OCI-LY1 (cell line): ENCODE results near the gene ITGB8.
A peak's percentile ranks its signal among the peaks of the same experiment; 100 is the strongest.
"Not testable (repeated sequence)": the region's sequence is repeated elsewhere in the genome, so short reads cannot be mapped to it uniquely, and the experiment has no call there.

Source experiments
- H2AFZ ChIP-seq: fragments of 200-600 bp; sonication (generic), shearing (Covaris generic); 2 replicates; pipeline ENCODE4 v1.6.0; 2014; ENCODE audit warnings: antibody characterized with exemption, mild to moderate bottlenecking, low read length
- H3F3A ChIP-seq: fragments of 200-600 bp; sonication (generic), shearing (Covaris generic); 2 replicates; pipeline ENCODE4 v1.6.0; 2014; ENCODE audit warnings: mild to moderate bottlenecking, antibody characterized with exemption, low read length, moderate library complexity; ENCODE audit not compliant: insufficient read depth
- H3K27ac ChIP-seq: fragments of 200-600 bp; sonication (generic); 2 replicates; pipeline ENCODE4 v1.5.1; 2014; ENCODE audit warnings: low read length, mixed run types, mild to moderate bottlenecking, low read depth; ENCODE audit not compliant: poor library complexity, severe bottlenecking
- H3K27me3 ChIP-seq: fragments of 200-600 bp; sonication (generic); 2 replicates; pipeline ENCODE4 v1.6.0; 2014; ENCODE audit warnings: antibody characterized with exemption, mild to moderate bottlenecking, low read length, moderate library complexity; ENCODE audit not compliant: insufficient read depth
- H3K36me3 ChIP-seq: fragments of 200-600 bp; sonication (generic); 2 replicates; pipeline ENCODE4 v1.6.1; 2014; ENCODE audit warnings: mild to moderate bottlenecking, antibody characterized with exemption, low read length, moderate library complexity, mixed read lengths; ENCODE audit not compliant: insufficient read depth
- H3K4me1 ChIP-seq: fragments of 200-600 bp; sonication (generic); 2 replicates; pipeline ENCODE4 v1.5.1; 2014; ENCODE audit warnings: mild to moderate bottlenecking, low read length, moderate library complexity; ENCODE audit not compliant: insufficient read depth, severe bottlenecking
- H3K4me2 ChIP-seq: fragments of 200-600 bp; sonication (generic), shearing (Covaris generic); 2 replicates; pipeline ENCODE4 v1.6.1; 2014; ENCODE audit warnings: low read length
- H3K4me3 ChIP-seq: fragments of 200-600 bp; sonication (generic); 2 replicates; pipeline ENCODE4 v1.5.1; 2014; ENCODE audit warnings: low read length, low read depth, mild to moderate bottlenecking, mixed read lengths; ENCODE audit not compliant: poor library complexity, severe bottlenecking
- H3K79me2 ChIP-seq: fragments of 200-600 bp; shearing (Covaris generic); 2 replicates; pipeline ENCODE4 v1.6.1; 2016; ENCODE audit warnings: mixed run types, low read length, mixed read lengths; ENCODE audit not compliant: insufficient read depth
- H3K9ac ChIP-seq: fragments of 200-600 bp; sonication (generic), shearing (Covaris generic); 2 replicates; pipeline ENCODE4 v1.6.1; 2014; ENCODE audit warnings: mild to moderate bottlenecking, low read length, mixed read lengths
- H3K9me2 ChIP-seq: fragments of 200-600 bp; sonication (generic), shearing (Covaris generic); 2 replicates; pipeline ENCODE4 v1.6.1; 2014; ENCODE audit warnings: low read depth, mild to moderate bottlenecking, low read length, mixed read lengths
- H3K9me3 ChIP-seq: fragments of 200-600 bp; shearing (Covaris generic); 2 replicates; pipeline ENCODE4 v1.6.1; 2014; ENCODE audit warnings: low read length, mixed read lengths
- H4K20me1 ChIP-seq: fragments of 200-600 bp; sonication (generic), shearing (Covaris generic); 2 replicates; pipeline ENCODE4 v1.6.0; 2016; ENCODE audit warnings: mild to moderate bottlenecking, low read length; ENCODE audit not compliant: insufficient read depth
- CTCF ChIP-seq: fragments of 200-600 bp; sonication (generic), shearing (Covaris generic); IDR thresholded peaks from 2 replicates; pipeline ENCODE4 v1.5.1; 2017; ENCODE audit warnings: mild to moderate bottlenecking, antibody characterized with exemption, low read length, moderate library complexity, mixed read lengths
- EZH2 ChIP-seq: fragments of 200-600 bp; sonication (generic), shearing (Covaris generic); IDR thresholded peaks from 2 replicates; pipeline ENCODE4 v1.8.0; 2017; ENCODE audit warnings: borderline replicate concordance, mixed run types, mild to moderate bottlenecking, antibody characterized with exemption, low read length, moderate library complexity, mixed read lengths

The ITGB8 gene

DNA sequence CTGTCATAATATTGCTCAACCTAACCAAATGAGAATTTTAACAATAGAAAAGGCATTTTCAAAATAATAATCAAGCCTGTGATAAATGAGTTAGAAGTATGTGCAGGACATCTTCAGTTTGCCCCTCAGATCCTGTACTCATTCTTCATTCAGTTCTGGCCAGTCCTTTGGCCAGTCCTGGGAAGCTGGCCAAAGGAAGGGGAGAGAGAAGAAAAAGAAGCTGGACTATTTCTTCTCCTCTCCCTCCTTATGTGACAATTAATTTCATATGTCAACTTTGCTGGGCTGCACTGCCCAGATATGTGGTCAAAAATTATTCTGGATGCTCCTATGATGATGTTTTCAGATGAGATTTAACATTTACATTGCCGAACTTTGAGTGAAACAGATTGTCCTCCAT, 31.6 kb upstream of the ITGB8 start:
- no peaks in the 10 kb centered on the region for H3K9me3 ChIP-seq
- H3K27me3 ChIP-seq, result no peaks in the 10 kb centered on the region
- H4K20me1 ChIP-seq, result no peaks in the 10 kb centered on the region
- peaks cover 75% of the 10 kb centered on the region for H3K4me1 ChIP-seq
- H3K9me2 ChIP-seq, result no peaks in the 10 kb centered on the region
- no peak overlapping the region for H2AFZ ChIP-seq
- H3K4me3 ChIP-seq, result no peak overlapping the region
- peak overlapping the region; percentile 56 for H3K27ac ChIP-seq
- no peak overlapping the region for H3K4me2 ChIP-seq
- no peak overlapping the region for H3K9ac ChIP-seq
- TF ChIP-seq CTCF, result no peak
- TF ChIP-seq EZH2, result no peak
- H3K79me2 ChIP-seq, result no peaks in the 10 kb centered on the region
- H3F3A ChIP-seq, result no peaks in the 10 kb centered on the region
- H3K36me3 ChIP-seq, result no peaks in the 10 kb centered on the region

DNA sequence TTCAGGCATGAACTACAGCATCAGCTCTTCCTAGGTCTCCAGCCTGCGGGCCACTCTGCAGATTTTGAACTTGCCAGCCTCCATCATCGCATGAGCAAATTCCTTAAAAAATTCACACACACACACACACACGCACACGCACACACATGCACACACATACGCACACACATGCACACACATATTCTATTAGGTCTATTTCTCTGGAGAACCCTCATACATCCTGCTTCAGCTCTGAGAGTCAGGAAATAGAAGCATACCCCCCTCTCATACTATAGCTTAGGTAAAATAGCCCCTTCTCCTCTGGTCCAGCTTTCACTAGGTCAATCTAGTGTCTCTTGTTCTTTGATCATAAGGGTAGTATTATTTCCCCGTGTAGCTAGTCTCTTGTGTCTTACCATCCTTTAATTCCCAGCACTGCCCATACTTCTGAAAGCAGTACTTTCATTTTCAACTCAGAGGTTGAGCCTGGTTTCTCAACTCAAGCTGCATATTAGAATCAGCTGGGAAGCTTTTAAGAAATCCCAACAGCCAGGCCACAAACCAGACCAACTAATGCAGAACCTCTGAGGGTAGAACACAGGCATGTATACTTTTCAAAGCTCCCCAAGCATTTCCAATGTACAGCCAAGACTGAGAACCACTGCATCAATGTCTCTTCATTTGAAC, 30.9 kb upstream of the ITGB8 start:
- Histone ChIP-seq H3K4me2 (peak overlapping the region; percentile 51), H3F3A (no peaks in the 10 kb centered on the region), H3K4me1 (peaks cover 82% of the 10 kb centered on the region), H3K79me2 (no peaks in the 10 kb centered on the region), H4K20me1 (no peaks in the 10 kb centered on the region), H3K9ac (peak overlapping the region; percentile 15; the same call in 1 of the 2 replicates), H3K27ac (peak overlapping the region; percentile 56), H3K4me3 (peak overlapping the region; percentile 4), H3K9me2 (no peaks in the 10 kb centered on the region), H3K36me3 (no peaks in the 10 kb centered on the region), H3K9me3 (no peaks in the 10 kb centered on the region), H3K27me3 (no peaks in the 10 kb centered on the region), H2AFZ (peak overlapping the region; percentile 17; the same call in 1 of the 2 replicates)
- no peak for TF ChIP-seq EZH2
- TF ChIP-seq CTCF, result no peak

- no peak overlapping the region for H3K9ac ChIP-seq
- no peak overlapping the region for H3K4me2 ChIP-seq
Observed at GRCh38 chr7:20301311-20301939, 29.3 kb upstream of the ITGB8 start.

DNA sequence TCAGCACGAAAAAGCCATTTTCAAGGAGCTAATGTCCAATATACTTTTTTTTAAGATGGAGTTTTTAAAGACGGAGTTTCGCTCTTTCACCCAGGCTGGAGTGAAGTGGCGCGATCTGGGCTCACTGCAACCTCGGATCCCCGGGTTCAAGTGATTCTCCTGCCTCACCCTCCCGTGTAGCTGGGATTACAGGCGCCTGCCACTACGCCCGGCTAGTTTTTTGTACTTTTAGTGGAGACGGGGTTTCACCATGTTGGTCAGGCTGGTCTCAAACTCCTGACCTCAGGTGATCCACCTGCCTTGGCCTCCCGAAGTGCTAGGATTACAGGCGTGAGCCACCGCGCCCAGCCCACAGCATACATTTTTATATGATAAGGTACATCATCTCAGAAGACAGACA, 28.4 kb upstream of the ITGB8 start:
- H2AFZ ChIP-seq, H3K4me3 ChIP-seq, H3K9ac ChIP-seq, H3K9me2 ChIP-seq, H3K27me3 ChIP-seq, H3K4me2 ChIP-seq, H3K79me2 ChIP-seq, H3K9me3 ChIP-seq, H3K36me3 ChIP-seq, H4K20me1 ChIP-seq: not testable (repeated sequence)
- H3K4me1 ChIP-seq, result peaks cover 97% of the 10 kb centered on the region
- H3F3A ChIP-seq, result peaks cover 14% of the 10 kb centered on the region; the same call in 1 of the 2 replicates
- H3K27ac ChIP-seq, result peak overlapping the region; percentile 39

More at GRCh38 chr7:20301311-20301939, 29.3 kb upstream of the ITGB8 start:
- no peaks in the 10 kb centered on the region for H3K9me2 ChIP-seq
- H4K20me1 ChIP-seq, result no peaks in the 10 kb centered on the region
- H3K4me1 ChIP-seq, result peaks cover 97% of the 10 kb centered on the region
- TF ChIP-seq EZH2, result no peak
- TF ChIP-seq CTCF, result no peak
- peak overlapping the region; percentile 56 for H3K27ac ChIP-seq
- no peaks in the 10 kb centered on the region for H3K79me2 ChIP-seq
- peaks cover 8% of the 10 kb centered on the region; the same call in 1 of the 2 replicates for H3F3A ChIP-seq
- H3K4me3 ChIP-seq, result no peak overlapping the region
- H3K27me3 ChIP-seq, result no peaks in the 10 kb centered on the region
- no peaks in the 10 kb centered on the region for H3K36me3 ChIP-seq
- no peaks in the 10 kb centered on the region for H3K9me3 ChIP-seq
- H2AFZ ChIP-seq, result no peak overlapping the region
